Measurements from ENCODE around the gene LPP. TPM values are rescaled to one million over a fixed set of nuclear protein-coding genes. Genes with fewer than 3 reads are reported as not detected.
A peak's percentile ranks its signal among the peaks of the same experiment; 100 is the strongest.

Gene LPP
- total and polyA plus RNA-seq, 8 donors = 8.0 to 885 (median 305) TPM

DNA sequence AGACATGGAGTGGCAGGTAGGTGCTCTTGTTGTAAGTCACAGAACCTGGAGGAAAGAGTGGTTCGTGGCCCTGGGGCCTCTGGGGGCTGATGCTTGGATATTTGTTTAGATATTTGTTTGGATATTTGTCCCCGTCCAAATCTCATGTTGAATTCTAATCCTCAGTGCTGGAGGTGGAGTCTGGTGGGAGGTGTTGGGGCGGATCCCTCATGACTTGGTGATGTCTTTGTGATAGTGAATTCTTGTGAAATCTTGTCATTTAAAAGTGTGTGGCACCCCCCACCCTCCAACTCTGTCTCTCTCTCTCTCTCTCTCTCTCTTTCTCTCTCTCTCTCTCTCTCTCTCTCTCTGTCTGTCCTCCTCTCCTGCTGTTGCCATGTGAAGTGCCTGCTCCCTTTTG is 122.4 kb downstream of the LPP start:
- no peak overlapping the region for H3K4me3 ChIP-seq
- H3K9me3 ChIP-seq = no peaks in the 10 kb centered on the region
- 75 to 97% (median 85%) methylated on average over 3 of the region's 3 CpGs for WGBS, 5 donors
- H3K27ac ChIP-seq = peak overlapping the region in 3 of 5 donors; percentile 27 to 94 (median 87)
- no peaks in the 10 kb centered on the region for H3K36me3 ChIP-seq
- H3K27me3 ChIP-seq = no peaks in the 10 kb centered on the region
- intact Hi-C loops (cut with DNase I; ENCODE audit: low total_unique reads) = no loop called here
- DNase-seq = no peak
- H3K4me1 ChIP-seq = peaks cover 0 to 67% (median 39%) of the 10 kb centered on the region in 4 donors
- TF ChIP-seq, protein P1, sequence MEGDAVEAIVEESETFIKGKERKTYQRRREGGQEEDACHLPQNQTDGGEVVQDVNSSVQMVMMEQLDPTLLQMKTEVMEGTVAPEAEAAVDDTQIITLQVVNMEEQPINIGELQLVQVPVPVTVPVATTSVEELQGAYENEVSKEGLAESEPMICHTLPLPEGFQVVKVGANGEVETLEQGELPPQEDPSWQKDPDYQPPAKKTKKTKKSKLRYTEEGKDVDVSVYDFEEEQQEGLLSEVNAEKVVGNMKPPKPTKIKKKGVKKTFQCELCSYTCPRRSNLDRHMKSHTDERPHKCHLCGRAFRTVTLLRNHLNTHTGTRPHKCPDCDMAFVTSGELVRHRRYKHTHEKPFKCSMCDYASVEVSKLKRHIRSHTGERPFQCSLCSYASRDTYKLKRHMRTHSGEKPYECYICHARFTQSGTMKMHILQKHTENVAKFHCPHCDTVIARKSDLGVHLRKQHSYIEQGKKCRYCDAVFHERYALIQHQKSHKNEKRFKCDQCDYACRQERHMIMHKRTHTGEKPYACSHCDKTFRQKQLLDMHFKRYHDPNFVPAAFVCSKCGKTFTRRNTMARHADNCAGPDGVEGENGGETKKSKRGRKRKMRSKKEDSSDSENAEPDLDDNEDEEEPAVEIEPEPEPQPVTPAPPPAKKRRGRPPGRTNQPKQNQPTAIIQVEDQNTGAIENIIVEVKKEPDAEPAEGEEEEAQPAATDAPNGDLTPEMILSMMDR (IDR thresholded peaks at IDR 0.05) = no peak
- TF ChIP-seq POLR2AphosphoS5 (IDR thresholded peaks at IDR 0.05) (no peak), POLR2A (IDR thresholded peaks at IDR 0.05) (no peak), EP300 (IDR thresholded peaks at IDR 0.05) (no peak)

DNA sequence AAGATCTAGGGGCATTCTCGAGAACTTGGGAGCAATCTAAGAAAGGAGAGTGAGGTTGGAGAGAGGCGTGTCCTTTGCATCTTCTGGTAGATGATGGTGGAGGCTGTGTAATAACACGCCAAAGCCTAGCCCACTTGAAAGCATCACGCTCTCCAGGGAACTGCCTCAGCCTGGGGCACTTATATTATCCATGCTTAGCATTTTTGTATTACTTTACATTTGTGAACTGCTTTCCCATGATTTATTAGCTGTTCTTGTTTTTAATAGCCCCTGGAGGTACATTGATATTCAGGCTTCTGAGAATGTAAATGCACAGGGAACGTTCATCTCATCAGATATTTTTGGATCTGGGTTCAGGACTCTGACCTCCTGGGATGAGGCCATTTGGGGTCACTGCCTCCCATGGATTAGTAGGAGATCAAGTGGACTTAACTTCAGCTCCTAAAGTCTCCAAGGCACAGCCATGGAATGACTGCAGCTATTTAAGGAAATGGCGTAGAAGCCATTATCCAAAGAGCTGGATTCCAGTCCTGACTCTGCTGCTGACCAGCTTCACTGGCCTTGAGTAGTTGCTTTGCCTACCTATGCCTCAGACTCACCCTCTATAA is 124.9 kb downstream of the LPP start:
- no peaks in the 10 kb centered on the region for H3K36me3 ChIP-seq
- peak overlapping the region in 4 of 5 donors; percentile 35 to 94 (median 52) for H3K27ac ChIP-seq
- H3K4me3 ChIP-seq = no peak overlapping the region
- intact Hi-C loops (cut with DNase I; ENCODE audit: low total_unique reads) = no loop called here
- 60 to 84% (median 69%) methylated on average over 6 of the region's 6 CpGs for WGBS, 5 donors
- peaks cover 14 to 69% (median 39%) of the 10 kb centered on the region in 4 donors for H3K4me1 ChIP-seq
- no peaks in the 10 kb centered on the region for H3K9me3 ChIP-seq
- no peaks in the 10 kb centered on the region for H3K27me3 ChIP-seq
- TF ChIP-seq EP300 (IDR thresholded peaks at IDR 0.05) (peak; percentile 39), POLR2A (IDR thresholded peaks at IDR 0.05) (no peak), POLR2AphosphoS5 (IDR thresholded peaks at IDR 0.05) (peak in 1 of 3 donors; percentile 46)
- no peak for DNase-seq

DNA sequence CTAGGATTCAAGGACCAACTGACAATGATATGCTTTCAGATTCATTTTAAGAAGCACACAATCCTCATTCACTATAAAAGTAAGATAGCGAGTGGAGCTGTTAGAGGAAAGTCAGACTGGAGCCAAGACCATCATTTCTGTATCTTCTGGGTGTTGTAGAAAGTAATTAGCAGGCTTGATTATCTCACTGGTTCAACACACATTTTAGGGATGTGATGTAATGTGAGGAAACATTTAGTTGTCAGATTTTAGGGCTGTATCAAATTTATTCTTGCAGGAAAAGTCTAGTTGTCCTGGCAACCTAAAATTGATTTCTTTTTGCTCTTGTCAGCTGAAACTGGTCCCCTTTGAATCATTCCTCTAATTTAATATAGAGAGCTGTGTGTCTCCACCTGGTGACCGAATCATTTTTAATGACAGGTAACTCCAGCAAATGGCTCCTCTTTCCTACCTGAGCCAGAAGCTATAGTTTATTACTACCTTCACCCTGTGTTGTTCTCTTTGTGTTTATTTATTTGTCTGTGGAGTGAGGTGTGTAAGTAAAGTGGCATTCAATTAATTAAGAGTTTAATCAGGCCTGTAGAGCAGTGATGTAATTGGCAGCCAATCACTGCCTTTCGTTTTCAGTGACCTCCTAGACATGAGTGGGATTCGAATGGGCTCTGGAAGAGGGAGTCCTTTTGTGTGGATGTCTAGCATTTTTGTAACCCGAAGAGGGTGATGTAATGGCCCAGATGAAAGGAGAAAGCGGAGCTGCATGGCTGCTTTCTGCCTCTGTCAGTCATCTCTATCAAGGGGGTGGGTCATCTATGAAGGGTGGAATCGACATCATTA is 125.8 kb downstream of the LPP start:
- DNase-seq = no peak
- Histone ChIP-seq H3K9me3 (no peaks in the 10 kb centered on the region), H3K27me3 (no peaks in the 10 kb centered on the region), H3K36me3 (no peaks in the 10 kb centered on the region), H3K4me3 (no peak overlapping the region), H3K4me1 (peaks cover 18 to 69% (median 41%) of the 10 kb centered on the region in 4 donors), H3K27ac (peak overlapping the region in 4 of 5 donors; percentile 35 to 94 (median 52))
- 74 to 87% (median 80%) methylated on average over 7 of the region's 7 CpGs for WGBS, 5 donors
- intact Hi-C loops (cut with DNase I; ENCODE audit: low total_unique reads) = no loop called here
- TF ChIP-seq POLR2AphosphoS5 (IDR thresholded peaks at IDR 0.05) (no peak), POLR2A (IDR thresholded peaks at IDR 0.05) (no peak), EP300 (IDR thresholded peaks at IDR 0.05) (no peak)
- TF ChIP-seq, protein P1 (IDR thresholded peaks at IDR 0.05) = no peak

DNA sequence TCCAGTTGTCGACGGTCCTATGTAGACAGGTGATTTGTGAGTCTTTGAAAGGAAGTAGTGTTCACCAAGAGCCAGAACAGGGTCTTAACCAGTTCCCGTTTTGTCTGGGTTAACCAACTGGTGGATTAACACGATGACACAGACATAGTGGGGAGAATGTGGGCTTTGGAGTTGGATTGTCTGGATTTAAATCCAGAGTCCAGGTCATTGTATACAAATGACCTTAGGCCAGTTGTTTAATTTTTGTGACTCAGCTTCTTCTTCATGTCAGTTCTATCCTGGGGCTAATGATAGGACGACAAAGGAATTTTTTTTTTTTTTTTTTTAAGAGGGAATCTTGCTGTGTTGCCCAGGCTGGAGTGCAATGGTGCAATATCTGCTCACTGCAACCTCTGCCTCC is 126.7 kb downstream of the LPP start:
- H3K9me3 ChIP-seq = no peaks in the 10 kb centered on the region
- no peaks in the 10 kb centered on the region for H3K27me3 ChIP-seq
- WGBS, 5 donors = 87 to 94% (median 88%) methylated on average over 5 of the region's 5 CpGs
- no peak overlapping the region for H3K4me3 ChIP-seq
- intact Hi-C loops (cut with DNase I; ENCODE audit: low total_unique reads) = no loop called here
- H3K27ac ChIP-seq = peak overlapping the region in 3 of 5 donors; percentile 59 to 94 (median 82)
- H3K36me3 ChIP-seq = no peaks in the 10 kb centered on the region
- DNase-seq = no peak
- H3K4me1 ChIP-seq = peaks cover 18 to 68% (median 43%) of the 10 kb centered on the region in 4 donors
- TF ChIP-seq EP300 (IDR thresholded peaks at IDR 0.05) (no peak), POLR2AphosphoS5 (IDR thresholded peaks at IDR 0.05) (peak in 1 of 3 donors; percentile 26)

DNA sequence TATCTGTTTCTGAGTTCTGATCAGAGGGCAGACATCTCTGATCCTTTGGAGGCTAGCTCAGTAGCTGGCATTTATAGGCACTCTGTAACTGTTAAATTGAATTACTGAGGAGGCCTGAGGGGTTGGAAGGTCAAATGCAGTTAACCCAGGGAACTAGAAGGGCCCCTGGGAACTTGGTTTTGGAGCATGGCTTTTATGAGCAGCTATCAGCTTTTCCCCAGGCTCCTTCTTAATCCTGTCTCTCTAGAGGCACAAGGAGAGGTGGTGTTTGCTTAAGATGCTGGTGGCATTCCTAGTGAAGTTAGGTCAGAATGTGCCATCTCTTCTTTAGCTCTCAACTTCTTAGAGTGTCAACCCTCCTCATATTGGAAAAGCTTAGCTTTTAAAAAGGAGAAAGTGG is 128.9 kb downstream of the LPP start:
- no peaks in the 10 kb centered on the region for H3K9me3 ChIP-seq
- no peak for TF ChIP-seq EP300 (IDR thresholded peaks at IDR 0.05)
- TF ChIP-seq, protein P1 (IDR thresholded peaks at IDR 0.05) = no peak
- TF ChIP-seq POLR2A (IDR thresholded peaks at IDR 0.05) = no peak
- no peak for DNase-seq
- intact Hi-C loops (cut with DNase I; ENCODE audit: low total_unique reads) = no loop called here
- H3K36me3 ChIP-seq = no peaks in the 10 kb centered on the region
- peak overlapping the region in 4 of 5 donors; percentile 69 to 94 (median 78) for H3K27ac ChIP-seq
- no peaks in the 10 kb centered on the region for H3K27me3 ChIP-seq
- H3K4me3 ChIP-seq = no peak overlapping the region
- peaks cover 18 to 89% (median 50%) of the 10 kb centered on the region in 4 donors for H3K4me1 ChIP-seq

All from stomach (tissue), 9 donors.